ENCODE results near the gene MEF2D. TPM values are rescaled to one million over a fixed set of nuclear protein-coding genes. Genes with fewer than 3 reads are reported as not detected.
A peak's percentile ranks its signal among the peaks of the same experiment; 100 is the strongest.

The MEF2D gene
- total RNA-seq (100 to 1,000 TPM in 1 of 7 donors, 10 to 100 TPM in 6; 56.0 to 103 (median 71.4) TPM), polyA plus RNA-seq (10 to 100 TPM in 1 of 3 donors, 1 to 10 TPM in 2; 7.4 to 22.5 (median 7.6) TPM)
- long read RNA-seq, donor 1, partial matches to known transcripts, result 10 of 10 reads
- long read RNA-seq, donor 1, other reads (novel, unspliced or antisense), result 0 of 10 reads
- long read RNA-seq, donor 2, result 0 reads

DNA sequence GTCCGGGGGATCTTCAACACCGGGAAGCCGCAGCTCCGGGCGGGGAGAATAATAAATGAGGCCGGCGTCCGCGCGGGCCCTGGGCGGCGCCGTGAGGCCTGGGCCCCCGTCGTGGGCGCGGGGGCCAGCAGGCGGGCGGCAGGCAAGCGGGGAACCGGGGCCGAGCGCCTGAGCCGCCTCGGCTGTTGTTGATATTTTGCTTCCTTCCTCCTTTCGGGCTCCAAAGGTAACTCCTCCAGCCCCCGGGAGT lies at the start of gene MEF2D:
Gene MEF2D (minus strand): TSS at position 233 of the 250 bp plus-strand sequence. CDS start 17,483 bp downstream, outside the sequence.
- Histone ChIP-seq H3K36me3 (peaks cover 0 to 1% (median 0%) of the 10 kb centered on the region in 6 donors), H3K27me3 (replicated peaks in 1 of 7) (no peaks in the 10 kb centered on the region), H3K27ac (peak within 1 kb of the TSS; percentile 99 to 100 (median 100)), H3K9me3 (no peaks in the 10 kb centered on the region), H3K4me1 (peaks cover 71 to 86% (median 78%) of the 10 kb centered on the region in 6 donors), H3K4me3 (peak within 1 kb of the TSS; percentile 69 to 97 (median 88))
- no peak for DNase-seq
- WGBS, 5 donors, result 0 to 1% (median 0%) methylated on average over 1 to 27 of the region's 27 CpGs
- TF ChIP-seq POLR2AphosphoS5 (IDR thresholded peaks at IDR 0.05), result peak in 1 of 3 donors; percentile 95
- no peak for TF ChIP-seq CTCF (IDR thresholded peaks at IDR 0.05 in 8 of 11, conservative IDR thresholded peaks at IDR 0.05 in 3 of 11)
- TF ChIP-seq POLR2A (IDR thresholded peaks at IDR 0.05), result peak in 1 of 3 donors; percentile 78
- intact Hi-C loops (cut with DNase I; ENCODE audit: low total_unique reads), result no loop called here

DNA sequence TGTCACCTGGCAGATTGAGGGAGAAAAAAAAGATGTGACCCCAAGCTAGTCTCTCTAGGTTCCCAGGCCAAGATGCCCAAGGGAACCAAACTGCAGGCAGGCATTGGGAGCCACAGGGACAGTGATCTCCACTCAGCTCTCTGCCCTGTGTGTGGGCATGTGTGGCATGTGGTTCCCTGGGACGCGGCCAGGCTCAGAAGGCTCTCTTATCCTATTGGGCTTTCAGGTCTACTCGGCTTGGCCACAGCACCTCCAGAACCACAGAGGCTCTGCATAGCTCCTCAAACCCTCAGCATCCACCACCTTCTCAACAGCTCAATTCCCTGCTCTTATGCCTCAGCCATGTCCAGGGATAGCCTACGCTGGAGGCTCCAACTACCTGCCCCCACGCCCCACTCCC lies 49.8 kb upstream of the MEF2D start:
- no peaks in the 10 kb centered on the region for H3K27me3 ChIP-seq (replicated peaks in 1 of 7)
- WGBS, 5 donors, result 77 to 90% (median 85%) methylated on average over 5 of the region's 5 CpGs
- intact Hi-C loops (cut with DNase I; ENCODE audit: low total_unique reads), result no loop called here
- H3K4me1 ChIP-seq, result peaks cover 0 to 35% (median 14%) of the 10 kb centered on the region in 6 donors
- H3K9me3 ChIP-seq, result no peaks in the 10 kb centered on the region
- no peak for DNase-seq
- H3K27ac ChIP-seq, result no peak overlapping the region
- no peak overlapping the region for H3K4me3 ChIP-seq
- H3K36me3 ChIP-seq, result peaks cover 0 to 51% (median 0%) of the 10 kb centered on the region in 6 donors
- no peak for TF ChIP-seq POLR2AphosphoS5 (IDR thresholded peaks at IDR 0.05)
- no peak for TF ChIP-seq POLR2A (IDR thresholded peaks at IDR 0.05)
- TF ChIP-seq CTCF (IDR thresholded peaks at IDR 0.05 in 8 of 11, conservative IDR thresholded peaks at IDR 0.05 in 3 of 11), result no peak

DNA sequence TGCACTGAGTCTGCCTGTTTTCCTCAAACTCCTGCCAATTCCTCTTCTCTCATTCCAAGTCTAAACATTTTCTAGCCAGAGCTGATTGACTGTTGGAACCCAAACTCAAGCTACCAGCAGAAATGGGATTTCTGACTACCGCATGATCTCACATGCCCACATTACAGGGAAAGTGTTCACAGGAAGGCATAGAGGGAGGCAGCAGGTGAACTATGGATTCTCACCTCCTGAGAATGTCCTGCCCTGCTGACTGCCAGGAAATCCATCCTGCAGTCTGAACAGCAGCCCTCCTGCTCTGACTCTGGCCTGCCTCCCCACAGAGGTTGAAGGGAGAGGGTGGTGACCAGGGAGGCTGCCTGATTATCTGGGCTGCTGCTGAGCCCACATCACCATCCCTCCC lies 49.3 kb upstream of the MEF2D start:
- 97 to 100% (median 100%) methylated on average over 1 of the region's 1 CpG for WGBS, 5 donors
- H3K27me3 ChIP-seq (replicated peaks in 1 of 7), result no peaks in the 10 kb centered on the region
- TF ChIP-seq CTCF (IDR thresholded peaks at IDR 0.05 in 8 of 11, conservative IDR thresholded peaks at IDR 0.05 in 3 of 11) (no peak), POLR2AphosphoS5 (IDR thresholded peaks at IDR 0.05) (no peak), POLR2A (IDR thresholded peaks at IDR 0.05) (no peak)
- H3K36me3 ChIP-seq, result peaks cover 0 to 45% (median 0%) of the 10 kb centered on the region in 6 donors
- H3K9me3 ChIP-seq, result no peaks in the 10 kb centered on the region
- H3K27ac ChIP-seq, result no peak overlapping the region
- intact Hi-C loops (cut with DNase I; ENCODE audit: low total_unique reads), result no loop called here
- no peak overlapping the region for H3K4me3 ChIP-seq
- no peak for DNase-seq
- peaks cover 0 to 35% (median 14%) of the 10 kb centered on the region in 6 donors for H3K4me1 ChIP-seq

GRCh38 chr1:156549390-156549789 lies 48.8 kb upstream of the MEF2D start:
- 67 to 89% (median 77%) methylated on average over 2 of the region's 2 CpGs for WGBS, 5 donors
- H3K4me3 ChIP-seq, result no peak overlapping the region

More at GRCh38 chr1:156549390-156549789, 48.8 kb upstream of the MEF2D start:
- Histone ChIP-seq H3K4me1 (peaks cover 0 to 35% (median 14%) of the 10 kb centered on the region in 6 donors), H3K9me3 (no peaks in the 10 kb centered on the region), H3K27ac (no peak overlapping the region), H3K27me3 (replicated peaks in 1 of 7) (no peaks in the 10 kb centered on the region), H3K36me3 (peaks cover 0 to 45% (median 0%) of the 10 kb centered on the region in 6 donors)
- DNase-seq, result no peak
- intact Hi-C loops (cut with DNase I; ENCODE audit: low total_unique reads), result no loop called here
- TF ChIP-seq POLR2AphosphoS5 (IDR thresholded peaks at IDR 0.05) (no peak), POLR2A (IDR thresholded peaks at IDR 0.05) (no peak), CTCF (IDR thresholded peaks at IDR 0.05 in 8 of 11, conservative IDR thresholded peaks at IDR 0.05 in 3 of 11) (no peak)

Data from spleen (tissue), 13 donors.